CD14-positive monocyte (primary cell): Measurements from ENCODE around the gene CCNK. TPM values are rescaled to one million over a fixed set of nuclear protein-coding genes. Genes with fewer than 3 reads are reported as not detected.

Source experiments
- DNase-seq, 3 donors: peaks; one replicate each; pipeline ENCODE4 v3.0.0-alpha.2; 2011 to 2022
- H2AFZ ChIP-seq: 2 replicates; pipeline ENCODE4 v1.6.0; 2012; ENCODE audit warnings: mild to moderate bottlenecking, low read depth, low read length, inconsistent platforms; ENCODE audit not compliant: insufficient read depth, poor library complexity, severe bottlenecking
- H3K27ac ChIP-seq, 2 donors: 1 replicate in 1 of 2; 2 replicates in 1 of 2; pipeline ENCODE4 v1.5.1; 2012 to 2013; ENCODE audit warnings: low read length in 2 of 2, control low read depth in 1 of 2, inconsistent platforms in 1 of 2, low read depth in 1 of 2, mild to moderate bottlenecking in 1 of 2
- H3K27me3 ChIP-seq, 2 donors: one replicate each; pipeline versions ENCODE4 v1.6.0 to v1.6.1; 2011 to 2013; ENCODE audit warnings: low read length in 2 of 2; ENCODE audit not compliant: control insufficient read depth in 2 of 2, insufficient read depth in 2 of 2
- H3K36me3 ChIP-seq, 2 donors: replicated peaks in 1 of 2; 1 replicate in 1 of 2; 2 replicates in 1 of 2; pipeline versions ENCODE4 v1.5.1 to v1.6.1; 2012 to 2013; ENCODE audit warnings: low read length in 2 of 2, control low read depth in 1 of 2, inconsistent platforms in 1 of 2, mild to moderate bottlenecking in 1 of 2; ENCODE audit not compliant: insufficient read depth in 2 of 2, control insufficient read depth in 1 of 2
- H3K4me1 ChIP-seq, 2 donors: 1 replicate in 1 of 2; 2 replicates in 1 of 2; pipeline versions ENCODE4 v1.5.1 to v1.6.1; 2012 to 2013; ENCODE audit warnings: low read length in 2 of 2, control low read depth in 1 of 2, inconsistent platforms in 1 of 2, mild to moderate bottlenecking in 1 of 2, moderate library complexity in 1 of 2; ENCODE audit not compliant: insufficient read depth in 2 of 2, control insufficient read depth in 1 of 2
- H3K4me2 ChIP-seq: replicated peaks from 2 replicates; pipeline ENCODE3; 2012; ENCODE audit warnings: low read length, moderate library complexity, mild to moderate bottlenecking; ENCODE audit not compliant: poor library complexity, severe bottlenecking; ENCODE audit errors: extremely low read depth
- H3K4me3 ChIP-seq, 3 experiments: fragments of 200-600 bp in 1 of 3; sonication (generic) in 1 of 3; replicated peaks in 1 of 3; 1 replicate in 2 of 3; 2 replicates in 1 of 3; pipeline ENCODE4 v1.5.1; 2011 to 2013; ENCODE audit warnings: low read length in 3 of 3, mild to moderate bottlenecking in 3 of 3, control low read depth in 2 of 3, low read depth in 2 of 3, inconsistent platforms in 1 of 3, moderate library complexity in 1 of 3
- H3K79me2 ChIP-seq: 2 replicates; pipeline ENCODE4 v1.6.0; 2012; ENCODE audit warnings: mild to moderate bottlenecking, control low read depth, inconsistent platforms, low read length, moderate library complexity; ENCODE audit not compliant: insufficient read depth
- H3K9ac ChIP-seq: 2 replicates; pipeline ENCODE4 v1.6.0; 2017; ENCODE audit warnings: low read length, mild to moderate bottlenecking; ENCODE audit not compliant: insufficient read depth, poor library complexity, severe bottlenecking
- H3K9me3 ChIP-seq, 2 donors: replicated peaks in 1 of 2; 1 replicate in 1 of 2; 2 replicates in 1 of 2; pipeline versions ENCODE4 v1.5.1 to v1.6.1; 2012 to 2013; ENCODE audit warnings: low read length in 2 of 2, control low read depth in 1 of 2; ENCODE audit not compliant: control insufficient read depth in 1 of 2, insufficient read depth in 1 of 2
- H4K20me1 ChIP-seq: 2 replicates; pipeline ENCODE4 v1.6.0; 2012; ENCODE audit warnings: mild to moderate bottlenecking, low read length, control low read depth, moderate library complexity; ENCODE audit not compliant: insufficient read depth
- H3K27ac Mint-ChIP-seq, 7 donors: one replicate each; pipeline ENCODE4 v1.8.0; 2020; ENCODE audit warnings: mild to moderate bottlenecking in 7 of 7, mixed read lengths in 7 of 7, moderate library complexity in 6 of 7, inconsistent platforms in 2 of 7
- H3K27me3 Mint-ChIP-seq, 3 donors: one replicate each; pipeline ENCODE4 v1.8.0; 2021 to 2022; ENCODE audit warnings: low read depth in 3 of 3, mild to moderate bottlenecking in 3 of 3, mixed read lengths in 3 of 3, moderate library complexity in 3 of 3, inconsistent platforms in 1 of 3
- H3K36me3 Mint-ChIP-seq, 2 donors: one replicate each; pipeline ENCODE4 v1.8.0; 2020; ENCODE audit warnings: mixed read lengths in 2 of 2, inconsistent platforms in 1 of 2, mild to moderate bottlenecking in 1 of 2
- H3K4me1 Mint-ChIP-seq: one replicate; pipeline ENCODE4 v1.8.0; 2020; ENCODE audit warnings: mild to moderate bottlenecking, mixed read lengths
- H3K4me3 Mint-ChIP-seq, 2 donors: one replicate each; pipeline ENCODE4 v1.8.0; 2020; ENCODE audit warnings: mild to moderate bottlenecking in 2 of 2, mixed read lengths in 2 of 2, moderate library complexity in 1 of 2
- H3K9me3 Mint-ChIP-seq, 7 donors: one replicate each; pipeline ENCODE4 v1.8.0; 2020 to 2022; ENCODE audit warnings: mixed read lengths in 7 of 7, mild to moderate bottlenecking in 6 of 7, moderate library complexity in 6 of 7, inconsistent platforms in 2 of 7
- WGBS: methylation state at CpG from one replicate; pipeline ENCODE4 v1.1.5; 2013; ENCODE audit warnings: missing lambda C conversion rate; ENCODE audit not compliant: insufficient coverage; 5-methylcytosine and 5-hydroxymethylcytosine counted together
- intact Hi-C, 2 donors: fragments of 100-400 bp; cut with micrococcal nuclease; formaldehyde crosslinking; loops; one replicate each; pipeline versions ENCODE4 v1.15.0 to v1.15.1; 2023
- polyA plus RNA-seq, 3 donors: library from polyadenylated mRNA; depleted of rRNA in 1 of 3; unstranded in 2 of 3; stranded (reverse) in 1 of 3; fragments of 300-500 nt in 2 of 3; fragments of >200 nt in 1 of 3; fragmentation: Illumina TruSeq in 2 of 3; gene quantifications; 1 replicate in 2 of 3; 2 replicates in 1 of 3; pipeline ENCODE4 v1.2.3, GENCODE V29; 2012 to 2021
- TF ChIP-seq, protein P1 (sequence below): fragments of 200-600 bp; IDR thresholded peaks from one replicate; pipeline ENCODE4 v1.8.0; 2022; ENCODE audit warnings: antibody characterized with exemption, mild to moderate bottlenecking

Gene CCNK
- polyA plus RNA-seq, 3 donors, result 7.7 to 21.5 (median 14.7) TPM

DNA sequence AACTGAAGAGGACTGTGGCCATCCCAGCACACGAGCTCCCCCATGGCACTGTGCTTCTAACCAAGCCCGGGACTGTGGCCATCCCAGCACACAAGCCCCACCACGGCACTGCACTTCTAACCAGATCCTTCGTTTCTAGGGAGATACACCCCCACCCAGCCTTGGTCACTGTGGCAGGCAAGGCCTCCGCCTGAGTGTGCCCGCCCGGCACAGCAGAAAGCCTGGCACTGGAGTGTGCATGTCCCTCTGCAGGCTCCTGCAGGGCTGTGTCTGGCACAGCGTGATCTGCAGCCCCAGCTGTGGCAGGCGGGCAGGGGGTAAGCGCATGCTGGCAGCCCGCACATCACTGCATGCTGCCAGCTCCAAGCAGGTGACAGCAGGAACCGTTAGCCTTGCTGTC, 73.0 kb downstream of the CCNK start:
- no peak overlapping the region for H3K4me3 ChIP-seq
- Mint-ChIP-seq H3K27me3 (peaks cover 0 to 1% (median 0%) of the 10 kb centered on the region in 3 donors), H3K27ac (no peak overlapping the region), H3K9me3 (peaks cover 0 to under 1% (median 0%) of the 10 kb centered on the region in 7 donors), H3K36me3 (no peaks in the 10 kb centered on the region), H3K4me3 (peak overlapping the region in 1 of 2 donors; percentile 14), H3K4me1 (no peaks in the 10 kb centered on the region)
- TF ChIP-seq, protein P1, sequence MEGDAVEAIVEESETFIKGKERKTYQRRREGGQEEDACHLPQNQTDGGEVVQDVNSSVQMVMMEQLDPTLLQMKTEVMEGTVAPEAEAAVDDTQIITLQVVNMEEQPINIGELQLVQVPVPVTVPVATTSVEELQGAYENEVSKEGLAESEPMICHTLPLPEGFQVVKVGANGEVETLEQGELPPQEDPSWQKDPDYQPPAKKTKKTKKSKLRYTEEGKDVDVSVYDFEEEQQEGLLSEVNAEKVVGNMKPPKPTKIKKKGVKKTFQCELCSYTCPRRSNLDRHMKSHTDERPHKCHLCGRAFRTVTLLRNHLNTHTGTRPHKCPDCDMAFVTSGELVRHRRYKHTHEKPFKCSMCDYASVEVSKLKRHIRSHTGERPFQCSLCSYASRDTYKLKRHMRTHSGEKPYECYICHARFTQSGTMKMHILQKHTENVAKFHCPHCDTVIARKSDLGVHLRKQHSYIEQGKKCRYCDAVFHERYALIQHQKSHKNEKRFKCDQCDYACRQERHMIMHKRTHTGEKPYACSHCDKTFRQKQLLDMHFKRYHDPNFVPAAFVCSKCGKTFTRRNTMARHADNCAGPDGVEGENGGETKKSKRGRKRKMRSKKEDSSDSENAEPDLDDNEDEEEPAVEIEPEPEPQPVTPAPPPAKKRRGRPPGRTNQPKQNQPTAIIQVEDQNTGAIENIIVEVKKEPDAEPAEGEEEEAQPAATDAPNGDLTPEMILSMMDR, result no peak
- H3K4me2 ChIP-seq, result no peak overlapping the region
- no peaks in the 10 kb centered on the region for H3K36me3 ChIP-seq
- no peaks in the 10 kb centered on the region for H3K79me2 ChIP-seq
- no peaks in the 10 kb centered on the region for H4K20me1 ChIP-seq
- no peak for DNase-seq
- WGBS, result 93% methylated on average over 10 of the region's 12 CpGs
- no peak overlapping the region for H3K27ac ChIP-seq
- no peak overlapping the region for H2AFZ ChIP-seq
- intact Hi-C loops, result no loop called here
- H3K4me1 ChIP-seq, result no peaks in the 10 kb centered on the region
- H3K9ac ChIP-seq, result no peak overlapping the region
- H3K27me3 ChIP-seq, result no peaks in the 10 kb centered on the region
- no peaks in the 10 kb centered on the region for H3K9me3 ChIP-seq

- H3K27ac Mint-ChIP-seq, result peak overlapping the region in 1 of 7 donors; percentile 51
- DNase-seq, result no peak
Measured at GRCh38 chr14:99554757-99555531, 73.7 kb downstream of the CCNK start.

More at GRCh38 chr14:99554757-99555531, 73.7 kb downstream of the CCNK start:
- Mint-ChIP-seq H3K9me3 (no peaks in the 10 kb centered on the region), H3K4me3 (no peak overlapping the region), H3K36me3 (no peaks in the 10 kb centered on the region), H3K27me3 (peaks cover 0 to 2% (median 1%) of the 10 kb centered on the region in 3 donors), H3K4me1 (no peaks in the 10 kb centered on the region)
- no peaks in the 10 kb centered on the region for H3K36me3 ChIP-seq
- no peaks in the 10 kb centered on the region for H3K79me2 ChIP-seq
- TF ChIP-seq, protein P1, result no peak
- H3K4me3 ChIP-seq, result no peak overlapping the region
- WGBS, result 91% methylated on average over 5 of the region's 9 CpGs
- H3K9me3 ChIP-seq, result no peaks in the 10 kb centered on the region
- no peaks in the 10 kb centered on the region for H4K20me1 ChIP-seq
- H2AFZ ChIP-seq, result no peak overlapping the region
- no peaks in the 10 kb centered on the region for H3K27me3 ChIP-seq
- no peaks in the 10 kb centered on the region for H3K4me1 ChIP-seq
- no peak overlapping the region for H3K4me2 ChIP-seq
- no peak overlapping the region for H3K27ac ChIP-seq
- intact Hi-C loops, result no loop called here
- H3K9ac ChIP-seq, result no peak overlapping the region
